GM19467 (cell line): ENCODE data around the gene IP6K2.

ENCODE experiments used
- ATAC-seq: cut with Tn5 transposase; IDR thresholded peaks from one replicate; pipeline ENCODE4 v1.9.1; 2021; ENCODE audit warnings: mild to moderate bottlenecking, moderate library complexity; ENCODE audit not compliant: unreplicated experiment

The IP6K2 gene

DNA sequence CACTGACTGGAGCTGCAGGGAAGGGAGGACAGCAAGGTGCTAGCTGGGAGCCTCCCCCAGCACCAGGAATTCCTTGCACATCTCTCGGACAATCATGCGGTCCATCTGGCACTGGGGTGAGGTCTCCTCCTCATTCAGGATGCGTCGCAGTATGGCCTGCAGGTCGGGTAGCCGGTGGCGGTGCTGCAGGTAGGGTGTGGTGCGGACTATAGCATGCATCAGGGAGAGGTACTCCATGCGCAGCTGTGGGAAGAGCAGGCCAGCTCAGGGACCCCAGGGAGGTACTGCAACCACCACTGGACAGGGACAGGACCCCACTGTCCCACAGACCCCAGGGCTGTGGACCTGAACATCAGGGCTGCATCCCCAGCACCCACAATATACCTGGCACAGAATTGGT lies 42.5 kb downstream of the IP6K2 start:
- ATAC-seq, result no peak

DNA sequence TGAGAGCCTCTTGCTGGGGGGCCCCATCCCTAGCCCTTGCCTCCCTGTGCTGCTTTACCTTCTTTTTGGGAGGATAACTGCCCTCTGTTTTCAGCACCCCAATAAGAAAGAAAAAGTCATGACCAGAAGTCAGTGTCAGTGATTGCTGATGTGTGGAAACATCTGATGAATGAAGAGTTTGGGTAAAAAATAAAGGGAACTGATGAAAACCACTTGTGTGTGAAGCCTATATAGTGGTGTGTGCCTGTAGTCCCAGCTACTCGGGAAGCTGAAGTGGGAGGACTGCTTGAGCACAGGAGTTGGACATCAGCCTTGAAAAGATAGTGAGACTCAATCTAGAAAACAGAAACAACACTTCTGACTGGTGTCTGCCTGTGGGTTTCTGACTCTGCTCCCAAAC lies 44.5 kb downstream of the IP6K2 start:
- no peak for ATAC-seq

DNA sequence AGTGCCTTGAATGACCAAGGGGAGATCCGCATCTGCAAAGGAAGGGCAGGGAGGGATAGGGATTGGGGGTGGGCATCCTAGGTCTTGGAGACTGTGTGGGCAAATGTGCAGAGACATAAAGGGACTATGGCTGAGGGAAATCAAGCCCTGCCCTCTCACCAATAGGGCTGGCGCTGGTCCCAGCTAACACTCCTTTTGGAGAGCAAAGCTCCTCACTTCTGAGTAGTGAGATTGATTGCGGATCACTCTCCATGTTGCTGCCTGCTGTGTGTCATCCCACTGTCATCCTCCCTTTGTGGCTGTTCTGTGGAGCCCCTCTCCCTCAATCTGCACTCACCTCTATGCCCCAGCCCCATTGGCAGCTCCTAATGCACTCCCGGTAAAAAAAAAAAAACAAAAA lies 52.1 kb downstream of the IP6K2 start:
- ATAC-seq, result no peak

DNA sequence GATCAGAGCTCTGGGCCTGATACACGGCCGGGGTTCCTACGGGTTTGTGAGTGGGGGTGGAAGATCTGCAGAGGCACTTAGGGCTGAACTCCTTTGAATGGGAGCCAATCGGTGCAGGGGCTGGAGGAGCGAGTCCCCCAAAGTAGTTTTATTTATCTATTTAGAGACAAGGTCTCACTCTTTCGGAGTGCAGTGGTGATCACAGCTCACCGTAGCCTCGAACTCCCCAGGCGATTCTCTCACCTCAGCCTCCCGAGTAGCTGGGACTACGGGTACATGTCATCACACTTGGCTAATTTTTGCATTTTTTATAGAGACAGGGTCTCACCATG lies 52.7 kb downstream of the IP6K2 start:
- no peak for ATAC-seq

DNA sequence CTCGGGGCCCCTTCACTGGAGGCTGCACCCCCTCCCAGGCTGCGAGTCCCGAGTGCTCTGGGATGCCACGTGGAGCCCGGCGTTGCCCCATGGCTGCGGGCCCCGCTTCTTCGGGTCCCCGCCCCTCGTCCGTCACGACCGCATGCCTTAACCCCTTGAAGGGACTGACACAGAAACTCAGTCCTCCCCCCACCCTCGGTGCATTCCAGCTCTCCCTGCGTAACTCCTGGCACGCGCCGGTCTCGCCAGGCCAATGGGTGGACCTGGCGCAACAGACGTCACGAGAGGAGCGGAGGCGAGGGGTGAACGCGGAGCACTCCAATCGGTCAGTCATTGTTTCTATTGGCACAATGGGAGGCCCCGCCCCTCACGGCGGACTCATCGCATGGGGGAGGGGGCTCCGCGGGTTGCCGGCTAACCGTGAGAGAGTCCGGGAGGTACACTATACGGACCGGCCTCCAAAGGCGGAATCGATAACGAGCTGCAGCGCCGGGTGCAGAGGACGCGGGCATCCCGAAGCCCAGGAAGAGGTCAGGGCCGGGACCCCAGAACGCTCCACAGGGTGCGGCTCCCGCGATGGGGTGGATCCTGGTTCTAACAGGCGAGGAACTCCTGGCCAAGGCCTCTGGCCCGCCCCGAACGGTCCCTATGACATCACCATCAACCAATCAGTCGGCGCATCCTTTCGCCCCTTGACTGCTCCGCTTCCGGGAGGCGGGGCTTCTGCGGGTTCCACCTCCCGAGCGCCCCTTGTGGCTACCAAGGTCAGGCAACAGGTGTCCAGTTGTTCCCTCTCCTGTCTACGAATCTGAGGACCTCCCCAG lies 53.3 kb downstream of the IP6K2 start:
- ATAC-seq, result peak; percentile 83

DNA sequence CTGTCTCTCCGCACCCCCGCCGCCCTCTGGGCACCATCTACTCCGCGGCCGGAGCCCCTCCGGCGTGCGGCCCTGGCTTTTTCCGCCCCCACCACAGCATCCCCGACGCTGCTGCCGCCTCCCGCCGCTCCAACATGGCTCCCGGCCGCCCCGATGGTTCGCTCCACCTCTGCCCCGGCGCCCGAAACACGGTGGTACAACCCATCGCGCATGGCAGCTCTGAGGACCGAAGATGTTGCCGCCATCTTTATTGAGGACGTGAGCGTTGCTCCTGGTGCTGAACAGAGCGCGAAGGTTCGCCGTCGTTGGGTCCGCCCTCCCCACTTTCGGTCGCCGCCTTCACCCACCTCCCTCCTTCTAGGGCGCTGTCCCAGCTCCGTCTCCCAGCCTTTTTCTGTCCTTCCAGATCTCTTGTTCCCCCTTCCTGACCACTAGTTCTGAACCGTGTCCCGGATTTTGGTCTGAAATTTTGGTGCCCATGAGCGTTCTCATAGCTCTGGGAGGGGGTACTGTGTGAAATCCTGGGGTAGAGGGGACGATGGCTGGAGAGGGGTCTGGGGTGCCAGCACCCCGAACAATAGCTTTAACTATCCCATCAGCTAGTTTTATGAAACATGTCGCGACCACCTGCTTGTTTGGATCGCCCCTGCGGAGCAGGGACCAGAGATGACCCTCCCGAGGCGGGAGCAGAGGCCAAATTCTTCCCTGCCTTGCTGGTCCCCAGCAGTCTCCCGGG lies 54.1 kb downstream of the IP6K2 start, which contains the start of gene CELSR3:
TSS of gene CELSR3 (minus strand) at position 134 of the 736 bp plus-strand sequence. CDS start 252 bp downstream, outside the sequence.
- ATAC-seq, result no peak

DNA sequence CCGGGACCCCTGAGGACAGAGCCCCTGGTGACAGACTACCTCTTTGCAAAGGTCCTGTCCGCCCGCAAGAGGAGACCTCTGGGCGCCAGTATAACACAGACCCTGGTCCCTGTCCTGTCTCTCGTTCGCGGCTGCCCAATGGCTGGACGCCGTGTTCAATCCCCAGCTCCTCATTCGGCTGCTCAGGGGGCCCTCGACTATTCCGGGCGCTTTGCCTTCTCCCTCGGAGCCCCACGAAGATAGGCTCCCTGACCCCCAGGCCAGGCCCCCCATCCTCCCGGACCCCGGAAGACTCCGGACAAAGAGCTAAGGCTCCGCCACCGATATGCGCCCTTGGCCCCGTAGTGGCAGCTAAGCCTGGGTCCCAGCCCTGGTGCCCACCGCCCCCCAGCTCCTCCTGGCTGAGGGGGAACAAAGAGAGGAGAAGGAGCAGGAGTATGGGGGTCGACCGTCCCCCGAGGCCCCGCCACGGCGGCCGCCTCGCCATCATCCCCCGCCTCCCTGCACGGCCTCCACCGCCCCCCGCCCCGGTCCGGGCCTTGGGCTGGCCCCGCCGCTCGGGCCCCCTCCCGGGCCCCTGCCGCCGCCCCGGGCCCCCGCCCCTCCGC lies 54.8 kb downstream of the IP6K2 start:
- no peak for ATAC-seq

DNA sequence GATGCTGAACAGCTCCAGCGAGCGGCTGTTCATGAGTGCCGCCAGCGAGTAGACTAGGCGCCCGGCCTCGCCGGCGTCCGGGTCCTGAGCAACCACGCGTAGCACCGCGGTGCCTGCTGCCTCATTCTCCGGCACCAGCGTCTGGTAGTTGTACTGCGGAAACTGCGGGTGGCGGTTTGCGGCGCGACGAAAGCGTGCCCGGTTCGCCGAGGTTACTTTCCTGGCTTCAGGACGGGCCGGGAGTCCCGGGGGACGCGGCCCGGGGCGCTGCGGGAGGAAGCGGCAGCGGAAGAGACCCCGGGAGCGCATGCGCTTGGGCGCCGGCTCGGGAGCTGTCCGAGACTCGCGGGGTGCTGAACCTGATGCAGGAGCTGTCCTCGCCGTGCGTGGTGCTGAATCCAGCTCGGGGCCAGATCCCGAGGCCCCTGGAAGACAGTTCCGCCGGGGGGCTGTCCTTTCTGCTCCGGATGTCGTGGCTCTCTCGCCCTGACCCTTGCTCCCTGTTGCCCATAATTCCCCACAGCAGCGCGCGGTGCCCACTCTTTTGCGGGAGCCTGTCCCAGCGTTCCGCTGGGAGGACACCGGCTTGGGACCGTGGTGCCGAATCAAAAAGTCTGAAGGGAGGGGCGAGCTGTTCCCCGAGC lies 55.4 kb downstream of the IP6K2 start:
- ATAC-seq, result no peak

DNA sequence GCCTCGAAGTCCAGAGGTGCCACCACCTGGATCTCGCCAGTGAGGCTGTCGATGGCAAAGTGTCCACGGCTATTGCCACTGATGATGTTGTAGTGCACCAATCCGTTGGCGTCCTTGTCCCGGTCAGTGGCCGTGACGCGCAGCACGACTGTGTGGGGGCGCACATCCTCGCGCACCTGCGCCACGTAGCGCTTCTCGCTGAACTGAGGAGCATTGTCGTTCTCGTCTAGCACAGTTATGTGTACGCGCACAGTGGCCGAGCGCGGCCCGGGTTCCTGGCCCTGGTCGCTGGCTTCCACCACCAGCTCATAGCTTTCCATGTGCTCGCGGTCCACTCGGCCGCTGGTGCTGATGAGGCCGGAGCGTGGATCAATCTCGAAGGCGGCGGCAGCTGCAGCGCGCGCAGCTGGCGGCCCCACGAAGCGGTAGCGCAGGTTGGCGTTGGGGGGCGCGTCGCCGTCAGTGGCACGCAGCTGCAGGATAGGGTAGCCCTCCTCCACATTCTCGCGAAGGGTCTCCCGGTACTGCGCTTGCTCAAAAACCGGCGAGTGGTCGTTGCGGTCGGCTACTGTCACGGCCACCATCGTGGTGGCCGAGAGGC lies 56.1 kb downstream of the IP6K2 start:
- ATAC-seq, result no peak

DNA sequence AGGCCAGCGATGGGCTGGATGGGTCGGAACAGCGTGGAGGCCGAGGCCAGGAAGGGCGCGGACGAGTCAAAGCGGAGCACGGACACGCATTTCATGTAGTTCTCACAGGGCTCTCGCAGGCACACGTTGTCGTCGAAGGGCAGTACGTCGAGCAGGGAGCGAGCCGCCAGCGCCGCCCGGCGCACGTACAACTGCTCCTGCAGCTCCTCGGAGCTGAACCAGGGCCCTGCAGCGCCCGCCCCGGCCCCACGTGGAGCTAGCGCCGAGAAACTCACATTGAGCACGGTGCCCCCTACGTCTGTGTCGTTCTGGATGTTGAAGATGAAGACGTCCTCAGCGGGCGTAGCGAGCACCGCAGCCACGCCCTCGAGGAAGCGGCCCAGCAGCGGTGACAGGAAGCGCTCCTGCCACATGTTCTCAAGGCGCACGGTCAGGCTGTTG lies 60.2 kb downstream of the IP6K2 start:
- no peak for ATAC-seq

DNA sequence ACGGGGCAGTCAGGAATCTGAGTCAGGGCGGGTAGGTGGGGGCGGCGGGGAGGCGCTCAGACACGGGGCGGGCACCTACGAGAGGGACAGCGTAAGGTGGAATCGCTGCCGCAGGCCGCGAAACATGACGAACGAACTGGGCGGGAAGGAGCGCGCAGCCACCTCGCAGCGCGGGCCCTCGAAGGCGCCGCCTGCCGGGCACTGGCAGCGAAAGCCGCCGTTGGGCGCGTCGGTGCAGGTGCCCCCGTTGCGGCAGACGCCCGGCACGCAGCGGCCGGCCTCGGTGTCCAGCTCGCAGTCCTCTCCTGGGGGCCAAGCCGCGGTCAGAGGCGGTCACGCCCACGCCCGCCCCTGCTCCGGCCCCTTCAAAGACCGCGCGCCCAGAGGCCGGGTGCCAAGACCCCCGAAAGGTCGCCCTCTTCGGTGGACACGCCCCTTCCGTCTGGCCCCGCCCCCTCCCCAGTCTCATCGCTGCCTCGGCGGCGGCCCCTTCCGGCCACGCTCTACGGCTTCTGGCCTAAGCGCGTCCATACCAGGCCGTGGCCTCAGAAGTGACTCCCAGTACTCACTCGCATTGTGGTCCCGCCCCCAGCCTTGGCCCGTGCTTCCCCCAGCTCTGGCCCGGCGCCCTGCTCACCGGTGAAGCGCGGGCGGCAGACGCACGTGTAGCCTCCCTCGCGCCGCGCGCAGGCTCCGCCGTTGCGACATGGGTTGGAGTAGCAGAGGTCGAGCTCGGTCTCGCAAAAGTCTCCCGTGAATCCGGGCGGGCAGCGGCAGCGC lies 60.8 kb downstream of the IP6K2 start:
- no peak for ATAC-seq

DNA sequence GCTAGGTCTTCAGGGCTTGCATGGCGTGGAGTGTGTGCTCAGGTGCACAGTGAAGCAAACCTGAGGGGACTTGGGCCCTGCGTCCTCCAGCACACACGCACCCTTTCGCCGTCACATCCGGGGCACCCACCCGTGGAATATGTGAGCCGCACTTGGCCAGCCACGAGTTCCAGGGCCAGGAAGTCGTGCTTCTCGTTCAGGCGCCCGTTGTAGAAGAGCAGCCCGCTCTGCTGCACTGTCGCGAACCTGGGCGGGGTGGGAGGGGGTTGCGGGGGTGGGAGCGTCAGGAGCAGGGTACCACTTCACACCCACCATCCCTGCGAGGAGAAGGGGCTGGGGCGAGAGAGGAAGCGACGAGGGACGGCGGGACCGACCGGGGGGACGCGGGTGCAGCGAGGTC lies 61.4 kb downstream of the IP6K2 start:
- ATAC-seq, result no peak

DNA sequence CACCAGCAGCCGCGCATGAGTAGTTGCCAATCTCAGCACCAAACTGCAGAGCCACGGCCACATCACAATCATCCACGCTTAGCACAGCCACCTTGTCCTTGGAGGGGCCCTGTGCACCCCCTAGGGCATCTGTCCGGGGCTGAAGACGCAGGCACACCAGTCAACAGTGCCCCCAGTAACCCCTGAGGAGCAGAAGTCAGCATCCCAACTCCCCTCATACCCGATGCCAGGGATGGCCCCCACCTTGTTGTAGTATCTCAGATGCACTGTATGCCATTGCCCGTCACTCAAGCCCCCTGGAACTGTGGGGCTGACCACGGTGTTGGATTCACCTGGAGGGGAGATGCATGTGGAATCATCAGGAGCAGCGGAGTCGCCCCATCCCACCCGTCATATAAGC lies 62.0 kb downstream of the IP6K2 start:
- no peak for ATAC-seq

DNA sequence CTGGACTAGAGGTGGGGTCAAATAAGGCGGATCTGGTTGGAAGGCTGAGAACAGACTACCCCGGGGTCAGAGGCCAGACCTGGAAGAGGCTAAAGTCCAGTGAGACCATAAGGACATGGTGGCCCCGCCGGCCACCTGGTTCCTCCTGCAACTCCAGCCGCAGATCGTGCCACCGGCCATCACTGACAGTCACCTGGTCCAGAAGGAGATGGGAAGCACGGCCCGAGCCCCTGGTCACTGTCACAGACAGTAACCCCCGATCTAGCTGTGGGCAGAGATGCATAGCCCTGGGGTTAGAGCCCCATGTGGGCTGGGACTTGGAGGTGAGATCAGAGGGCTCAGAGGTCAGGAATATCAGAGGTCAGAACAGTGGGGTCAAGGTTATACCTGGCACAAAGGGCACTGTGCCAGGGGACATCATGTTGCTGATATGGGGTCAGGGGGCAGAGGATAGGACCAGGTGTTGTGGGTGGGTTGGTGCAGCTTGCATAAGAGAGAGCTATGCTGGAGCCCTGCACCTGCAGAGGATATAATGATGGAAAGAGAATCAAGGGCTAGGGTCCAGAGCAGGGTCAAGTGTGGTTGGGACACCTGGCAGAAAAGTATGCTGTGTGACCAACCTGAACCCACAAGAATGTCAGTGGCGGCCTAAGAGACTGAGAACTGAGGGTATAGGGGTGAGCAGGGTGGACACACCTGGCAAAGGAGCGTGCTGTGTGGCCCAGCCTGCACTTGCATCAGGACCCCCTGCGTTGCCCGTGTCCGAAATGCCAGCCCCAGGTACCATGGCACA lies 63.9 kb downstream of the IP6K2 start:
- no peak for ATAC-seq

DNA sequence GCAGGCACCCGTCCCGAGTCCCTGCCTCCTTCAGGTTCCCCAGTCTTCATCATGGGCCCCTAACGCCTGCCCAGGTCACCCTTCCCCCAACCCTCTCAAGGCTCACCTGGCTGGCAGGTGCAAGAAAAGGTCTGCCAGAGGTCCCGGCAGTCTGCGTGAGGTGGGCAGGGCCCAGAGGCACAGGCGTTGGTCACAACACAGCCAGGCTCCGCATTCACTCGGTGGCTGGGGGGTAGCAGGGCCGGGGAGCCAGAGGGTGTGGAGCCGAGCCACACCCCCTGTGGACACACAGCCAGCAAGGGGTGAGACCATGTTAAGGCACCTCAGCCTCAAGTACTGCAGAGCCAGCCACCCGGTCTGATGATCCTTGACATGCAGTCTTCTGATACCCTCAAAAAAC lies 65.2 kb downstream of the IP6K2 start:
- no peak for ATAC-seq

DNA sequence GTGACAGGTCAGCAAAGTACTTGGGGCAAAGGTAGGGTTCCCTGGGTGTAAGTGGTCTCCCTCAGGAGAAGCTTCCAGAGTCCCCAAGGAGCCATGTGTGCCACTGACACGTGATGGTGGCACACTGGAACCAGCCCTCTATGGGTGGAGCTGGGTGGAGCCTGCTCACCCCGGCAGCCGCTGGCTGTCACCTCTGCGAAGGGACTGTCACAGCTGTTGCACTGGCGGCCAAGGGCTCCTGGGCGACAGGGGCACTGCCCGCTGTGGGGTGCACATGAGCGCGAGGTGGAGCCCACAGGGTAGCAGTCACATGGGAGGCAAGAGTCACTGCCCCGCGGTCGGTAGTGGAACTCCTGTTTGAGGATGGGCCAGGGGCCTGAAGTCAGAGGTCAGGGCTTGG lies 66.3 kb downstream of the IP6K2 start:
- no peak for ATAC-seq

DNA sequence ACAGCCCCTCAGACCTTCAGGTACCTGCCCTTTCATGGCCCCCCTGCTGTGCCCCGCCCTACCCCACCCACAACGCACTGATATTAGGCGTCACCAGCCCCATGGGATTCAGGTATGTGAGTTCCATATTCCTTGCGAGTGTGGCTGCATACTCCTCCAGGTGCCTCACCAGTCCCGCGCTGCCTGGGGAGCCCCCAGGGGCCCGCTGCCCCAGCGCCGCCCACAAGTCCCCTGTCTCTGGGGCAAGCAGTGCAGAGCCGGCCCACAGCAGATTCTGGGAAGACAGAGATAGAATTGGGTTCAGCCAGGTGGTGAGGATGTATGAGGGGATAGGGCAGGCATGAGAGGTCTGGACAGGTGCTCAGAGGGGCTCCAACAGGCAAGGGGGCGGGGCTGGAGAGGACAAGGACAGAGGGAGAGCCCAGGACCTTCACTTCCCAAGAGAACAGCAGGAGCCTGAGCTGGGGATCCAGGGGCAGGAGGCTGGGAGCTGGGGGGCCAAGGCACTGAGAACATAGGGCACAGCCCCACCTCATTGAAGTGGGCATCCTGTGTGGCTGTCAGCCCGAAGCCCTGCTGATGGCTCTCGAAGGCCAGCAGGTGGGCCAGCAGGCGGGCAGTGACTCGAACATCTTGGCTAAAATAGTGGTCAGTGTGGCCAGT lies 68.7 kb downstream of the IP6K2 start:
- ATAC-seq, result no peak

DNA sequence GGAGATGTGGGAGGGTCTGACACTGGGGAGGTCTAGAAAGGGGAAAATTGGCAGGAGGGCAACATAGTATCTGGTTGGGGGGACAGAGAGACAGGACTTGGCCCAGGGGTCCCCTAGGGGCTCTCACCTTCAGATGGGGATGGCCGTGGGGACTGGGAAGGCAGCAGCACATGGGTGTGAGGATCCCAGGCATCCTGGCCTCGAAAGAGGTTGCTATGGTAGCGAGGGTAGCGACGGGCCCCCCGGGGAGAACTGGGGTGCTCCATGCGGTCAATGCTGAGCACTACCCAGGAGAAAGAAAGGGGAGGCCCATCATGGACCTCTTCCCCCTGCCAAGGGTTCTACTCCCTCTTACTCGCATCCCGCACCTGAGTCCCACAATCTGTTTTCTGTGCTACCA lies 69.3 kb downstream of the IP6K2 start:
- ATAC-seq, result no peak
